ENCODE measurements around the gene LY6G5C. TPM values are rescaled to one million over a fixed set of nuclear protein-coding genes. Genes with fewer than 3 reads are reported as not detected.
"Not testable (repeated sequence)": the region's sequence is repeated elsewhere in the genome, so short reads cannot be mapped to it uniquely, and the experiment has no call there.

Gene LY6G5C
- total RNA-seq, 4 donors from 2014 or later = 0.95 to 2.2 TPM; not detected in 2

DNA sequence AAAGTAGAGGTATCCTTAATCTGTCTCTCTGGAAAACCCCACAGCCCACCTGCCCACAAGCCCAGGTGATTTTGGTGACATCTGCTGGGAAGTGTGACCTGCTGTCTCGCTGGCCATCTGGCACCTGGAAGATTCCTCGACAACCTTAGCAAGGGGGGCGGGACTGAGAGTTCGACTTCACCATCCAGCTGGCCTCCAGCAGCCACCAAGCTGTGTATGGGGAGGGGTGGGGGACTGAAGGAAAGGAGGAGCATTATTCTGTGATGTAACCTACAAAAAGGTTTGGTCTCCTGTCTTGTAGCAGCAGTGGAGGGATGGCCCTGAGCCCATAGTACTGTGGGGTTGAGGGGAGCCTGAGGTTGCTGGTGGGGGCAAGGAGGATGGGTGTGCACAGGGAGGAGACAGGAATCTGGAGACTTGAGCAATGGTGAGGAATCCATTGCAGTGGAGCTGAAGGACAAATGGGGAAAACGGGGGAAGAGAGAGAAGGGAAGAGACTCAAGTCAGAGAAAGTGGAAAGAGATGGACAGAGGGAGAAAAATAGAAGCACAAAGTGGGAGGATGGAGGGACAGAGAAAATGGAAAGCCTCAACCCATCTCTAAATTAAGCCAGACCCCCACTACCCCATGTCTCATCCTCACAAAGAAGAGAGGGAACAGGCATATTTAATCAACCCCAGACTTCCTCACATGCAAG is 29.8 kb upstream of the LY6G5C start:
- Histone ChIP-seq H3K27me3 (no peaks in the 10 kb centered on the region), H3K9me3 (no peaks in the 10 kb centered on the region), H3K4me1 (peaks cover 0 to 28% (median 15%) of the 10 kb centered on the region in 4 donors), H3K4me3 (no peak overlapping the region), H3K27ac (peak overlapping the region in 2 of 4 donors; percentile 19 to 21), H3K36me3 (no peaks in the 10 kb centered on the region)
- no peak for DNase-seq
- in situ Hi-C loops (cut with MboI; ENCODE audit: low pct_ligation_motif_present in 1 of 4, low pct_unique_long_range_greater_than_20kb in 1 of 4, low sequenced_read_pairs in 3 of 4) (no loop called here), intact Hi-C loops (cut with DNase I; ENCODE audit: low total_unique reads) (no loop called here)
- WGBS, 2 donors (ENCODE audit: low coverage in 1 of 2) = 76 to 78% methylated on average over 1 to 5 of the region's 5 CpGs
- TF ChIP-seq POLR2A (IDR thresholded peaks at IDR 0.05) = no peak
- no peak for TF ChIP-seq POLR2AphosphoS5 (IDR thresholded peaks at IDR 0.05)
- TF ChIP-seq, protein P1, sequence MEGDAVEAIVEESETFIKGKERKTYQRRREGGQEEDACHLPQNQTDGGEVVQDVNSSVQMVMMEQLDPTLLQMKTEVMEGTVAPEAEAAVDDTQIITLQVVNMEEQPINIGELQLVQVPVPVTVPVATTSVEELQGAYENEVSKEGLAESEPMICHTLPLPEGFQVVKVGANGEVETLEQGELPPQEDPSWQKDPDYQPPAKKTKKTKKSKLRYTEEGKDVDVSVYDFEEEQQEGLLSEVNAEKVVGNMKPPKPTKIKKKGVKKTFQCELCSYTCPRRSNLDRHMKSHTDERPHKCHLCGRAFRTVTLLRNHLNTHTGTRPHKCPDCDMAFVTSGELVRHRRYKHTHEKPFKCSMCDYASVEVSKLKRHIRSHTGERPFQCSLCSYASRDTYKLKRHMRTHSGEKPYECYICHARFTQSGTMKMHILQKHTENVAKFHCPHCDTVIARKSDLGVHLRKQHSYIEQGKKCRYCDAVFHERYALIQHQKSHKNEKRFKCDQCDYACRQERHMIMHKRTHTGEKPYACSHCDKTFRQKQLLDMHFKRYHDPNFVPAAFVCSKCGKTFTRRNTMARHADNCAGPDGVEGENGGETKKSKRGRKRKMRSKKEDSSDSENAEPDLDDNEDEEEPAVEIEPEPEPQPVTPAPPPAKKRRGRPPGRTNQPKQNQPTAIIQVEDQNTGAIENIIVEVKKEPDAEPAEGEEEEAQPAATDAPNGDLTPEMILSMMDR (IDR thresholded peaks at IDR 0.05) = no peak
- no peak for TF ChIP-seq EP300 (IDR thresholded peaks at IDR 0.05; ENCODE audit: low read depth)

DNA sequence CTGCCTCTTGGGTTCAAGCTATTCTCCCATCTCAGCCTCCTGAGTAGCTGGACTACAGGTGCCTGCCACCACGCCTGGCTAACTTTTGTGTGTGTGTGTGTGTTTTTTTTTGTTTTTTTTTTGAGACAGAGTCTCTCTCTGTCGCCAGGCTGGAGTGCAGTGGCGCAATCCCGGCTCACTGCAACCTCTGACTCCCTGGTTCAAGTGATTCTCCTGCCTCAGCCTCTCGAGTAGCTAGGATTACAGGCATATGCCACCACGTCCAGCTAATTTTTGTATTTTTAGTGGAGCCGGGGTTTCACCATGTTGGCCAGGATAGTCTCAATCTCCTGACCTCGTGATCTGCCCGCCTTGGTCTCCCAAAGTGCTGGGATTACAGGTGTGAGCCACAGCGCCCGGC is 28.3 kb upstream of the LY6G5C start:
- in situ Hi-C loops (cut with MboI; ENCODE audit: low pct_ligation_motif_present in 1 of 4, low pct_unique_long_range_greater_than_20kb in 1 of 4, low sequenced_read_pairs in 3 of 4); H3K36me3 ChIP-seq; DNase-seq; H3K27ac ChIP-seq; intact Hi-C loops (cut with DNase I; ENCODE audit: low total_unique reads); H3K27me3 ChIP-seq; H3K4me3 ChIP-seq; H3K9me3 ChIP-seq: not testable (repeated sequence)
- 90 to 95% methylated on average over 7 to 11 of the region's 11 CpGs for WGBS, 2 donors (ENCODE audit: low coverage in 1 of 2)
- peaks cover 0 to 16% (median 12%) of the 10 kb centered on the region in 4 donors for H3K4me1 ChIP-seq

DNA sequence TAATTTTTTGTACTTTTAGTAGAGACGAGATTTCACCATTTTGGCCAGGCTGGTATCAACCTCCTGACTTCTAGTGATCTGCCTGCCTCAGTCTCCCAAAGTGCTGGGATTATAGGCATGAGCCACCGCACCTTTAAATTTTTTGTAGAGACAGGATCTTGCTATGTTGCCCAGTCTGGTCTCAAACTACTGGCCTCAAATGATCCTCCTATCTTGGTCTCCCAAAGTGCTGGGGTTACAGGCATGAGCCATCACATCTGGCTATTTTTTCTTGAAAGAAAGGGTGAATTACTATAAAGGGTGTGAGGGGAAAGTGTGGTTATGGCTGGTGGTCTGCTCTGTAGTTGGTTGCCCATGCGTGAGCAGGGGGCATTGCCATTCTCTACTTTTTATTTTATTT is 27.4 kb upstream of the LY6G5C start:
- 94 to 100% methylated on average over 2 to 3 of the region's 3 CpGs for WGBS, 2 donors (ENCODE audit: low coverage in 1 of 2)
- TF ChIP-seq EP300 (IDR thresholded peaks at IDR 0.05; ENCODE audit: low read depth) (no peak), POLR2AphosphoS5 (IDR thresholded peaks at IDR 0.05) (no peak), POLR2A (IDR thresholded peaks at IDR 0.05) (no peak)
- TF ChIP-seq, protein P1 (IDR thresholded peaks at IDR 0.05) = no peak

DNA sequence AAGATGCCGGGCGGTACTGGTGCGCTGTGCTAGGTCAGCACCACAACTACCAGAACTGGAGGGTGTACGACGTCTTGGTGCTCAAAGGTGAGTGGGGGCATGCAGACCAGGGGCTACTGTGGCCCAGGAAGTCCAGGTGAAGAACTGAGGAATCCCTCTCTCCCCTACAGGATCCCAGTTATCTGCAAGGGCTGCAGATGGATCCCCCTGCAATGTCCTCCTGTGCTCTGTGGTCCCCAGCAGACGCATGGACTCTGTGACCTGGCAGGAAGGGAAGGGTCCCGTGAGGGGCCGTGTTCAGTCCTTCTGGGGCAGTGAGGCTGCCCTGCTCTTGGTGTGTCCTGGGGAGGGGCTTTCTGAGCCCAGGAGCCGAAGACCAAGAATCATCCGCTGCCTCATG is 26.8 kb upstream of the LY6G5C start:
- WGBS, 2 donors (ENCODE audit: low coverage in 1 of 2) = 86 to 100% methylated on average over 3 to 10 of the region's 10 CpGs
- no peak overlapping the region for H3K4me3 ChIP-seq
- no peak for TF ChIP-seq POLR2A (IDR thresholded peaks at IDR 0.05)
- TF ChIP-seq, protein P1 (IDR thresholded peaks at IDR 0.05) = no peak
- intact Hi-C loops (cut with DNase I; ENCODE audit: low total_unique reads) (no loop called here), in situ Hi-C loops (cut with MboI; ENCODE audit: low pct_ligation_motif_present in 1 of 4, low pct_unique_long_range_greater_than_20kb in 1 of 4, low sequenced_read_pairs in 3 of 4) (no loop called here)
- no peaks in the 10 kb centered on the region for H3K36me3 ChIP-seq
- no peak for DNase-seq
- no peaks in the 10 kb centered on the region for H3K9me3 ChIP-seq
- no peaks in the 10 kb centered on the region for H3K27me3 ChIP-seq
- peaks cover 0 to 15% (median 9%) of the 10 kb centered on the region in 4 donors for H3K4me1 ChIP-seq
- H3K27ac ChIP-seq = no peak overlapping the region

More for the DNA sequence above, 27.4 kb upstream of the LY6G5C start:
- Histone ChIP-seq H3K27me3 (no peaks in the 10 kb centered on the region), H3K4me3 (no peak overlapping the region), H3K27ac (no peak overlapping the region), H3K4me1 (peaks cover 0 to 15% (median 9%) of the 10 kb centered on the region in 4 donors), H3K36me3 (no peaks in the 10 kb centered on the region), H3K9me3 (no peaks in the 10 kb centered on the region)
- in situ Hi-C loops (cut with MboI; ENCODE audit: low pct_ligation_motif_present in 1 of 4, low pct_unique_long_range_greater_than_20kb in 1 of 4, low sequenced_read_pairs in 3 of 4) = no loop called here
- intact Hi-C loops (cut with DNase I; ENCODE audit: low total_unique reads) = no loop called here
- DNase-seq = no peak

DNA sequence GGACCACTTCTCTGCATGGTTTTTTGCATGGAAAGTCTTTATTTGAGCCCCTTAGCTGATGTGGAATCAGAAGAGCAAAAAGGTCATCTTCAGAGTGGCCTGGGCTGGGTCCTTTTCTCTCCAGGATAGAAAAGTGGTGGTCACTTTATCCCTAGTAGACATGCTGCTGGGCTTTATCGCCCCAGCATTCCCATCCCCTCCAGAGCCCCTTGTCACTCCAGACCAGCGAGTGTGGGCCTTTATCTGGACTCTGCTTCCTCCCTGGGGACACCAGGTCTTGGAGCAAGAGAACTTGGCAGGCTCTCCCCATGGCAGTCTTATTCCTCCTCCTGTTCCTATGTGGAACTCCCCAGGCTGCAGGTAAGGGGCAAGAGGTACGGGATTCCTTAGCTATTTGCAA is 25.7 kb upstream of the LY6G5C start, which contains the start of gene LY6G6F:
Gene LY6G6F (plus strand): TSS at position 268 of the 400 bp plus-strand sequence. CDS start 41 bp downstream, at position 309.
- intact Hi-C loops (cut with DNase I; ENCODE audit: low total_unique reads) (no loop called here), in situ Hi-C loops (cut with MboI; ENCODE audit: low pct_ligation_motif_present in 1 of 4, low pct_unique_long_range_greater_than_20kb in 1 of 4, low sequenced_read_pairs in 3 of 4) (no loop called here)
- TF ChIP-seq POLR2AphosphoS5 (IDR thresholded peaks at IDR 0.05) (no peak), POLR2A (IDR thresholded peaks at IDR 0.05) (no peak), EP300 (IDR thresholded peaks at IDR 0.05; ENCODE audit: low read depth) (no peak)
- TF ChIP-seq, protein P1 (IDR thresholded peaks at IDR 0.05) = no peak
- Histone ChIP-seq H3K9me3 (no peaks in the 10 kb centered on the region), H3K4me3 (no peak within 1 kb of the TSS), H3K27ac (no peak within 1 kb of the TSS), H3K4me1 (peaks cover 7 to 22% (median 17%) of the 10 kb centered on the region in 4 donors), H3K27me3 (no peaks in the 10 kb centered on the region), H3K36me3 (no peaks in the 10 kb centered on the region)
- WGBS, 2 donors (ENCODE audit: low coverage in 1 of 2) = 70 to 100% methylated on average over 1 to 3 of the region's 3 CpGs
- DNase-seq = no peak
